NB4 (cell line): ENCODE measurements around the gene TP53.
A peak's percentile ranks its signal among the peaks of the same experiment; 100 is the strongest.

Source experiments
- DNase-seq: peaks from one replicate; pipeline ENCODE4 v3.0.0; 2010; ENCODE audit warnings: low read depth
- H3K4me3 ChIP-seq: one replicate; pipeline ENCODE4 v1.5.1; 2011; ENCODE audit warnings: mild to moderate bottlenecking, low read depth, low read length, moderate library complexity
- MYC ChIP-seq: IDR thresholded peaks from 2 replicates; pipeline ENCODE4 v1.6.1; 2011; ENCODE audit warnings: low read depth, low read length
- POLR2A ChIP-seq: IDR thresholded peaks from 2 replicates; pipeline ENCODE4 v1.6.1; 2011; ENCODE audit warnings: mild to moderate bottlenecking; ENCODE audit not compliant: insufficient read length; ENCODE audit errors: extremely low read depth
- TF ChIP-seq, protein P1 (sequence below): IDR thresholded peaks from 2 replicates; pipeline ENCODE4 v1.6.1; 2011; ENCODE audit warnings: low read depth, low read length
- TF ChIP-seq, protein P2 (sequence below): IDR thresholded peaks from one replicate; pipeline ENCODE4 v1.5.1; 2012; ENCODE audit warnings: low read depth, low read length

Gene TP53

GRCh38 chr17:7685533-7686221 is 1.6 kb downstream of the TP53 start:
- DNase-seq = peak; percentile 91
- H3K4me3 ChIP-seq = peak overlapping the region; percentile 99
- TF ChIP-seq, protein P1, sequence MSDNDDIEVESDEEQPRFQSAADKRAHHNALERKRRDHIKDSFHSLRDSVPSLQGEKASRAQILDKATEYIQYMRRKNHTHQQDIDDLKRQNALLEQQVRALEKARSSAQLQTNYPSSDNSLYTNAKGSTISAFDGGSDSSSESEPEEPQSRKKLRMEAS = peak; percentile 56; the same call in 1 of the 2 replicates
- TF ChIP-seq POLR2A (peak; percentile 41), MYC (peak; percentile 66)
- TF ChIP-seq, protein P2, sequence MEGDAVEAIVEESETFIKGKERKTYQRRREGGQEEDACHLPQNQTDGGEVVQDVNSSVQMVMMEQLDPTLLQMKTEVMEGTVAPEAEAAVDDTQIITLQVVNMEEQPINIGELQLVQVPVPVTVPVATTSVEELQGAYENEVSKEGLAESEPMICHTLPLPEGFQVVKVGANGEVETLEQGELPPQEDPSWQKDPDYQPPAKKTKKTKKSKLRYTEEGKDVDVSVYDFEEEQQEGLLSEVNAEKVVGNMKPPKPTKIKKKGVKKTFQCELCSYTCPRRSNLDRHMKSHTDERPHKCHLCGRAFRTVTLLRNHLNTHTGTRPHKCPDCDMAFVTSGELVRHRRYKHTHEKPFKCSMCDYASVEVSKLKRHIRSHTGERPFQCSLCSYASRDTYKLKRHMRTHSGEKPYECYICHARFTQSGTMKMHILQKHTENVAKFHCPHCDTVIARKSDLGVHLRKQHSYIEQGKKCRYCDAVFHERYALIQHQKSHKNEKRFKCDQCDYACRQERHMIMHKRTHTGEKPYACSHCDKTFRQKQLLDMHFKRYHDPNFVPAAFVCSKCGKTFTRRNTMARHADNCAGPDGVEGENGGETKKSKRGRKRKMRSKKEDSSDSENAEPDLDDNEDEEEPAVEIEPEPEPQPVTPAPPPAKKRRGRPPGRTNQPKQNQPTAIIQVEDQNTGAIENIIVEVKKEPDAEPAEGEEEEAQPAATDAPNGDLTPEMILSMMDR = no peak

DNA sequence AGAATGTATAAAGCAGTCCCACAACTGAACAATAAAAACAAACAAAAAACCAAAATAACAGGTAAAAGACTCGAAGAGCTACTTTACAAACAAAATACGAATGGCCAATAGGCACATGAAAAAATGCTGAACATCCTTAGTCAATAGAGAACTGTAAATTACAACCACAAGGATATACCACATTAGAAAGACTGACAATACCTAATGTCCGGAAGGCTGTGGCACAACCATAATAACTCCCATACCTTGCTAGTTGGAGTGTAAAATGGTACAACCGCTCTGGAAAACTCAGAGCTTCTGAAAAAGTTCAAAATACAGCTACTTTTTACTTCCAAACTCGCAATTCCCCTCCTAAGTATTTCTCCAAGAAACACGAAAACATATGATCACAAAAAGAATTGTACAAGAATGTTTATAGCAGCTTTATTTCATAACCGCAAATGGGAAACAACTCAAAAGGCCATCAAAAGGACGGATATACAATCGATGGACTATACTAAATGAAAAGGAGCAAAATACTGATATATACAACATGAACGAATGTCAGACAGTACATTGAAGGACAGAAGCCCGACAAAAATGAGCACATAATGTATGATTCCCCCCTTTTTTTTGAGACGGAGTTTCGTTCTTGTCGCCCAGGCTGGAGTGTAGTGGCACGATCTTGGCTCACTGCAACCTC is 2.3 kb downstream of the TP53 start:
- TF ChIP-seq, protein P2 = no peak
- TF ChIP-seq MYC (no peak), POLR2A (no peak)
- TF ChIP-seq, protein P1 = no peak

DNA sequence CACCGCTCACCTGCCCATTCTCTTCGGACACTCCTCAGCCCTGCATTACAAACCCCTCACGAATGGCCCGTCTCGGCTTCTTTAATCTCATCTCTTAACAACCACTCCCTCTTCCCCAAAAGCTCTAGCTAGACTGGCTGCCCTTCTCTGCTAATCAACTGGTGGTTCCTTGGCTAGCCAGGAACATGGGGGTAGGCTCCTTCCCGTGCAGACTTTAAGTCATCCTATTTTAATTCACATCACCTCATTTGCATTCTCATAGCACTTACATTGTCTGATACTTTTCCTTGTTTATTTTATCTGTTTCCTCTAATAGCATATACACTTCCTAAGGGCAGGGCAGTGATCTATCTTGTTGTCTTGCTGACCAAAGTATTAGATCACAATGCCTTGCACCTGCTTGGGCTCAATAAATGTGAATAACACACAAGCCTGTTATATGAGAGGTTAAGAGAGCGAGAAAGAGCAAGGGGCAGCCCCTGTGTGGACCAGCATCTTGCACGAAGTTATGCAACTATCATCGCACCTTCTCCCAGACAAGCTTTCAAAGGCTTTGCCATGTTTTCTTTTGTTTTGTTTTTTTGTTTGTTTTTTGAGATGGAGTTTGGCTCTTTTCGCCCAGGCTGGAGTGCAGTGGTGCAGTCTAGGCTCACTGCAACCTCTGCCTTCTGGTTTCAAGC is 9.8 kb downstream of the TP53 start:
- TF ChIP-seq, protein P2 = no peak
- TF ChIP-seq MYC = no peak
- TF ChIP-seq POLR2A = no peak
- TF ChIP-seq, protein P1 = no peak
- DNase-seq = no peak
- H3K4me3 ChIP-seq = no peak overlapping the region

More for the DNA sequence above, 2.3 kb downstream of the TP53 start:
- DNase-seq = no peak
- peak overlapping the region; percentile 99 for H3K4me3 ChIP-seq

- TF ChIP-seq, protein P1 = no peak
- TF ChIP-seq MYC = no peak
- TF ChIP-seq POLR2A = no peak
- TF ChIP-seq, protein P2 = no peak
These were observed 10.8 kb downstream of the TP53 start for GRCh38 chr17:7676533-7676932.

DNA sequence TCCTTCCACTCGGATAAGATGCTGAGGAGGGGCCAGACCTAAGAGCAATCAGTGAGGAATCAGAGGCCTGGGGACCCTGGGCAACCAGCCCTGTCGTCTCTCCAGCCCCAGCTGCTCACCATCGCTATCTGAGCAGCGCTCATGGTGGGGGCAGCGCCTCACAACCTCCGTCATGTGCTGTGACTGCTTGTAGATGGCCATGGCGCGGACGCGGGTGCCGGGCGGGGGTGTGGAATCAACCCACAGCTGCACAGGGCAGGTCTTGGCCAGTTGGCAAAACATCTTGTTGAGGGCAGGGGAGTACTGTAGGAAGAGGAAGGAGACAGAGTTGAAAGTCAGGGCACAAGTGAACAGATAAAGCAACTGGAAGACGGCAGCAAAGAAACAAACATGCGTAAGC is 12.4 kb downstream of the TP53 start:
- no peak overlapping the region for H3K4me3 ChIP-seq
- TF ChIP-seq, protein P1 = no peak
- TF ChIP-seq MYC = no peak
- DNase-seq = no peak

More at GRCh38 chr17:7676533-7676932, 10.8 kb downstream of the TP53 start:
- DNase-seq = no peak
- no peak overlapping the region for H3K4me3 ChIP-seq
